Heart left ventricle (tissue), 16 donors: Measurements from ENCODE around the gene MRPS18A. TPM values are rescaled to one million over a fixed set of nuclear protein-coding genes. Genes with fewer than 3 reads are reported as not detected.

Source experiments
- ATAC-seq, 4 donors: fragments of 200-7000 bp; cut with Tn5 transposase; one replicate each; pipeline ENCODE4 v1.9.1; 2020 to 2022; ENCODE audit warnings: moderate library complexity in 4 of 4, mild to moderate bottlenecking in 3 of 4, moderate number of reproducible peaks in 1 of 4
- DNase-seq, 5 donors: peaks; one replicate each; pipeline ENCODE4 v3.0.0-alpha.2; 2020
- H3K27ac ChIP-seq, 12 donors: fragments of 200-600 bp; sonication (generic) in 4 of 12; one replicate each; pipeline versions ENCODE4 v1.5.0 to v1.8.0; 2016 to 2022; ENCODE audit warnings: mild to moderate bottlenecking in 2 of 12
- H3K27me3 ChIP-seq, 9 donors: fragments of 200-600 bp; sonication (generic) in 2 of 9; one replicate each; pipeline versions ENCODE4 v1.5.1 to v1.8.0; 2016 to 2022; ENCODE audit warnings: mild to moderate bottlenecking in 3 of 9
- H3K36me3 ChIP-seq, 9 donors: fragments of 200-600 bp; sonication (generic) in 2 of 9; one replicate each; pipeline versions ENCODE4 v1.5.0 to v1.8.0; 2018 to 2022; ENCODE audit warnings: mild to moderate bottlenecking in 2 of 9
- H3K4me1 ChIP-seq, 12 donors: fragments of 200-600 bp; sonication (generic) in 4 of 12; one replicate each; pipeline versions ENCODE4 v1.5.0 to v1.8.0; 2016 to 2022; ENCODE audit warnings: mild to moderate bottlenecking in 3 of 12
- H3K4me3 ChIP-seq, 12 donors: fragments of 200-600 bp; sonication (generic) in 4 of 12; one replicate each; pipeline versions ENCODE4 v1.5.0 to v1.8.0; 2017 to 2022; ENCODE audit warnings: mild to moderate bottlenecking in 9 of 12, moderate library complexity in 4 of 12
- H3K9me3 ChIP-seq, 12 donors: fragments of 200-600 bp; sonication (generic) in 4 of 12; one replicate each; pipeline versions ENCODE4 v1.5.0 to v1.8.0; 2016 to 2022; ENCODE audit warnings: mild to moderate bottlenecking in 1 of 12
- POLR2A ChIP-seq, 2 donors: fragments of 450-650 bp; IDR thresholded peaks; one replicate each; pipeline ENCODE4 v1.6.1; 2017; ENCODE audit warnings: antibody characterized with exemption in 2 of 2, mild to moderate bottlenecking in 2 of 2, moderate library complexity in 2 of 2
- WGBS, 4 donors: extraction: QIAGEN DNeasy Blood & Tissue Kit in 2 of 4; methylation state at CpG; one replicate each; pipeline versions ENCODE4 v1.1.5 to v1.1.7; 2013 to 2018; 5-methylcytosine and 5-hydroxymethylcytosine counted together
- intact Hi-C, 10 donors: fragments of 100-400 bp; cut with DNase I; formaldehyde crosslinking; loops; one replicate each; pipeline versions ENCODE4 v1.11.1 to v1.14.2; 2022
- polyA plus RNA-seq, 2 donors: library from polyadenylated mRNA; stranded (reverse); fragments of 200-250 nt; gene quantifications; one replicate each; pipeline ENCODE4 v1.2.3, GENCODE V29; 2013
- total RNA-seq, 9 donors: library from RNA; depleted of rRNA in 2 of 9; stranded (reverse); fragments of >200 nt in 2 of 9; fragmentation: NEBNext Ultra II Directional in 3 of 9; extraction: Animal tissue kit (Norgen Biotek cat#: 25700) in 3 of 9; gene quantifications; one replicate each; pipeline versions ENCODE4 v1.1.0 to v1.2.4, GENCODE V29; 2016 to 2023
- TF ChIP-seq, protein P1 (sequence below), 12 donors: fragments of 200-600 bp; sonication (generic) in 4 of 12; IDR thresholded peaks; one replicate each; pipeline versions ENCODE4 v1.5.0 to v1.8.0; 2018 to 2022; ENCODE audit warnings: antibody characterized with exemption in 12 of 12, mild to moderate bottlenecking in 5 of 12
- donor health status: ischemic (EF 13 %, LVEDD 7.1; RV severe dilation, severe dysfunction).
- donor health status: healthy with polysubstance abuse.
- donor health status: DM: no; HTN: yes; CAD: no.
- donor health status: DM: no; HTN: no; CAD: no.
- donor health status: ischemic (EF 25% LVEDD 6.9; RV normal size, moderate dysfunction).
- donor health status: ischemic (EF 25% LVEDD 5.7; RV mildly dilated, moderate dysfunction).
- donor health status: healthy.
- donor health status: DM: yes; HTN: yes; CAD: no.
- donor health status: ischemic (EF 35%, LVEDD 5.7; RV mildly dilated, moderate dysfunction).
- donor health status: nonischemic (EF 11% LVEDD 7.7; RV severe dilation, severe dysfunction).
- donor health status: DM: yes; HTN: yes; CAD: no.
- donor health status: PGD.
- donor health status: ischemic (EF 29% LVEDD 5.4; RV normal size, mild dysfunction).
- donor health status: nonischemic (EF 23%, LVEDD 6.1; RV moderate dilation, normal function).

Gene MRPS18A
- total and polyA plus RNA-seq, 11 donors: 37.4 to 105 (median 44.3) TPM

DNA sequence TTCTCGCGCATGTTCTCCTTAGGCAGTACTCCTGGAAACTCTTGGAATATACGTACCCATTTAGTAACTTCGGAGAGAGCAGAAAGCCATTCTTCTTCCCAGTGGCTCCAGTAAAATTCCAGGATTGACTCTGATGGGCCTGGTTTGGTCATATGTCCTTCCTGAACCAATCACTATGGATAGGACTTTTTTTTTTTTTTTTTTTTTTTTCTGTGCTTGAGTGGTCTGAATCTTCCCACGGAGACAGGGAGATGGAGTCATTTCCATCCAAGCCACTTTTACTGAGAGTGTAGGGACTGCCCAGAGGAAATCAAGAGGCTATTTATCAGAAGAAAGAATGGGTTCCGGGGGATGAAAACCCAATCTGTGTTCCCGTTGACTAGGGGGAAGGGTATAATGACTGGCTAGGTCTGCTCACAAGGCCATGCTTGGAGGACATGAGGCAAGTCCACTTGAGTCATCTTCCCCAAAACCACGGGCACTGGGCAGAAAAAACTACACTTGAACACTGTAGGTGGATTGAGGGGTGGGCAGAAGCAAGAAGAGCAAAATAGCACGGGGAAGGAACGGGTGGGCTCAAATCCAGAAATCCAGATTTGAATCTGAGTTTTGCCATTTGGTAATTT, 35.4 kb upstream of the MRPS18A start:
- WGBS, 4 donors: 85 to 87% (median 86%) methylated on average over 10 of the region's 10 CpGs
- no peak for TF ChIP-seq POLR2A (IDR thresholded peaks at IDR 0.05)
- TF ChIP-seq, protein P1, sequence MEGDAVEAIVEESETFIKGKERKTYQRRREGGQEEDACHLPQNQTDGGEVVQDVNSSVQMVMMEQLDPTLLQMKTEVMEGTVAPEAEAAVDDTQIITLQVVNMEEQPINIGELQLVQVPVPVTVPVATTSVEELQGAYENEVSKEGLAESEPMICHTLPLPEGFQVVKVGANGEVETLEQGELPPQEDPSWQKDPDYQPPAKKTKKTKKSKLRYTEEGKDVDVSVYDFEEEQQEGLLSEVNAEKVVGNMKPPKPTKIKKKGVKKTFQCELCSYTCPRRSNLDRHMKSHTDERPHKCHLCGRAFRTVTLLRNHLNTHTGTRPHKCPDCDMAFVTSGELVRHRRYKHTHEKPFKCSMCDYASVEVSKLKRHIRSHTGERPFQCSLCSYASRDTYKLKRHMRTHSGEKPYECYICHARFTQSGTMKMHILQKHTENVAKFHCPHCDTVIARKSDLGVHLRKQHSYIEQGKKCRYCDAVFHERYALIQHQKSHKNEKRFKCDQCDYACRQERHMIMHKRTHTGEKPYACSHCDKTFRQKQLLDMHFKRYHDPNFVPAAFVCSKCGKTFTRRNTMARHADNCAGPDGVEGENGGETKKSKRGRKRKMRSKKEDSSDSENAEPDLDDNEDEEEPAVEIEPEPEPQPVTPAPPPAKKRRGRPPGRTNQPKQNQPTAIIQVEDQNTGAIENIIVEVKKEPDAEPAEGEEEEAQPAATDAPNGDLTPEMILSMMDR (IDR thresholded peaks at IDR 0.05): no peak
- intact Hi-C loops: loop anchor here in 7 of 10 donors (2.0 to 10.0 kb wide), 13 partner anchors 34 to 356 kb away; partner anchors contain the start of gene VEGFA (in 1 of the 7)
- Histone ChIP-seq H3K4me1 (peaks cover 3 to 26% (median 14%) of the 10 kb centered on the region in 12 donors), H3K27me3 (no peaks in the 10 kb centered on the region), H3K9me3 (no peaks in the 10 kb centered on the region), H3K4me3 (no peak overlapping the region), H3K36me3 (no peaks in the 10 kb centered on the region), H3K27ac (no peak overlapping the region)
- DNase-seq: no peak
- ATAC-seq: no peak

DNA sequence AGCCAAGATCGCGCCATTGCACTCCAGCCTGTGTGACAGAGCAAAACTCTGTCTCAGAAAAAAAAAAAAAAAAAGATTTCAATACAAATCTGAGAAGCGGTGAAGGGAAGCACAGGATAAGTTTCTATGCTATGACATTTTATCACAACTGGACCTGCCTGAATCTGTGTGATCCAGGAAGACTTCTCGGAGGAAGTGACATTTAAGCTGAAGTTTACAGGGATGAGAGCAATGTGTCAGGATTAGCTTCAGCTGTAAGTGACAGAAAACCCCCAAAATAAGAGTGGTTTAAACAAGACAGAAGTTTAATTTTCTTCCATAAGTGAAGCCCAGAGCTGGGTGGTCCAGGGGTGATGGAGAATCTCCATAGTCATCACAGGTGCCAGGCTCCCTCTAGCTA, 33.4 kb upstream of the MRPS18A start:
- Histone ChIP-seq H3K36me3 (no peaks in the 10 kb centered on the region), H3K27ac (no peak overlapping the region), H3K9me3 (no peaks in the 10 kb centered on the region), H3K4me3 (no peak overlapping the region), H3K27me3 (no peaks in the 10 kb centered on the region), H3K4me1 (peaks cover 3 to 45% (median 24%) of the 10 kb centered on the region in 12 donors)
- TF ChIP-seq POLR2A (IDR thresholded peaks at IDR 0.05): no peak
- TF ChIP-seq, protein P1 (IDR thresholded peaks at IDR 0.05): no peak
- no peak for DNase-seq
- ATAC-seq: no peak
- WGBS, 4 donors: 89 to 98% (median 95%) methylated on average over 4 of the region's 4 CpGs
- intact Hi-C loops: loop anchor here in 6 of 10 donors (5.0 to 10.0 kb wide), 9 partner anchors 36 to 356 kb away; partner anchors contain the start of gene VEGFA (in 1 of the 6)

DNA sequence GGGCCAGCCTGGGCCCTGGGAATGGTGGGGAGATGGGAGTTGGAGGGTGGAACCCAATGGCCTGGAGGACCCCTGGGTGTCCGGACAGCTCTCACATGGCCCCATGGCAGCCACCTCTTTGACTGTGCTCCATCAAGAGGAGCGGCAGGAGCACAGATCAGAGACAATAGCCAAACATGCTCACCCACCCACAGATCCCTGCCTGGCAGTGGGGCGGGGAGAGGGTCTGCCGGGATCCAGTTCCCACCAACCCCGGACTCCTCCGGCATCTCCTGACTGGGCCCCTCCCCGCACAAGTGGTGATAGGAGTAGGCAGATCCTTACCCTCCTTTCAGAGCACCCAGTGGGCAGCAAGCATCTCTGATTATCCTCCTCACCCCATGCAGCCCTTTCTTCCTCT, 31.9 kb upstream of the MRPS18A start:
- DNase-seq (no peak), ATAC-seq (no peak)
- intact Hi-C loops: loop anchor here in 2 of 10 donors (2.0 to 5.0 kb wide), 2 partner anchors 17 to 37 kb away; no protein-coding TSS in a partner anchor
- peaks cover 3 to 59% (median 30%) of the 10 kb centered on the region in 12 donors for H3K4me1 ChIP-seq
- H3K27ac ChIP-seq: peak overlapping the region in 11 of 12 donors; percentile 63 to 95 (median 87)
- H3K27me3 ChIP-seq: no peaks in the 10 kb centered on the region
- no peaks in the 10 kb centered on the region for H3K9me3 ChIP-seq
- H3K36me3 ChIP-seq: no peaks in the 10 kb centered on the region
- 90 to 94% (median 92%) methylated on average over 3 to 7 of the region's 7 CpGs for WGBS, 4 donors
- no peak overlapping the region for H3K4me3 ChIP-seq
- no peak for TF ChIP-seq POLR2A (IDR thresholded peaks at IDR 0.05)
- TF ChIP-seq, protein P1 (IDR thresholded peaks at IDR 0.05): no peak

DNA sequence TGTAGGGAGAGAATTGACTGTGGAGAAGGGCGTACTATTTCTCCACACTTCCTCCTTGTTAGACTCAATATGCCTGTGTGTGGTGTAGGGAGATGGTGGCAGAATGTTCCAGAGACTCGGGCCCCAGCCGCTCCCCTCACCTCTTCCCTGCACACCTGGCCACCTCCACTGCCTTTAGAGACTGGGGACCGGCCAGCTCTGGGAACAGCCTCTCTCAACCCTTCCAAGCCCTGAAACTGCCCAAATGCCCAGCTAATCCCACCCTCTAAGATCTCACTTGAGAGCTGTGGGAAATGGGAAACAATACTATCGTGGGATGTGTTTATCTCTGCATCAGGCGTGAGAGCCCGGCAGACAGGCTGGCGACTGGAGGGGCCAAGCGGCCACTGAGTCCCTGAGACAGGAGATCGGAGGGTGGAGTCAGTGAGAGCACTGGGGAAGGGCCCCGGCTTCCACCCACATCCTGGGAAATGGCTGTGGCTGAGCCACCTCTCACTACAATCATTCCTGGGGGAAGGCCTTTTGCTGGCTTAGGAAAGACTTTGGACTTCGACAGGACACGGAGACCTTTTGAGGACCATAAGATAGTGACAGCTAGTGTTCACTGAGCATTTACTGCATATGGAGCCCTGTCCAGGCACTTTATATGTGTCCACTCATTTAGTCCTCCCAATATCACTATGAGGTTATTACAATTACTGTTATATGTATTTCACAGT, 31.0 kb upstream of the MRPS18A start:
- Histone ChIP-seq H3K9me3 (no peaks in the 10 kb centered on the region), H3K27ac (peak overlapping the region; percentile 46 to 95 (median 86)), H3K27me3 (no peaks in the 10 kb centered on the region), H3K4me3 (no peak overlapping the region), H3K36me3 (no peaks in the 10 kb centered on the region), H3K4me1 (peaks cover 3 to 54% (median 28%) of the 10 kb centered on the region in 12 donors)
- ATAC-seq: peak; percentile 19 to 64 (median 44)
- no peak for TF ChIP-seq POLR2A (IDR thresholded peaks at IDR 0.05)
- TF ChIP-seq, protein P1 (IDR thresholded peaks at IDR 0.05): no peak
- peak in 4 of 5 donors; percentile 52 to 77 (median 62) for DNase-seq
- intact Hi-C loops: loop anchor here in 2 of 10 donors (1.0 to 5.0 kb wide), 3 partner anchors 16 to 36 kb away; no protein-coding TSS in a partner anchor
- 59 to 66% (median 62%) methylated on average over 13 of the region's 13 CpGs for WGBS, 4 donors
